HG02763 (cell line): ENCODE results near the gene TCIRG1.

Experiments
- ATAC-seq: cut with Tn5 transposase; IDR thresholded peaks from one replicate; pipeline ENCODE4 v1.9.1; 2021; ENCODE audit warnings: mild to moderate bottlenecking, moderate library complexity; ENCODE audit not compliant: unreplicated experiment

TCIRG1 gene

GRCh38 chr11:68016904-68017817 is 21.7 kb upstream of the TCIRG1 start:
- no peak for ATAC-seq

DNA sequence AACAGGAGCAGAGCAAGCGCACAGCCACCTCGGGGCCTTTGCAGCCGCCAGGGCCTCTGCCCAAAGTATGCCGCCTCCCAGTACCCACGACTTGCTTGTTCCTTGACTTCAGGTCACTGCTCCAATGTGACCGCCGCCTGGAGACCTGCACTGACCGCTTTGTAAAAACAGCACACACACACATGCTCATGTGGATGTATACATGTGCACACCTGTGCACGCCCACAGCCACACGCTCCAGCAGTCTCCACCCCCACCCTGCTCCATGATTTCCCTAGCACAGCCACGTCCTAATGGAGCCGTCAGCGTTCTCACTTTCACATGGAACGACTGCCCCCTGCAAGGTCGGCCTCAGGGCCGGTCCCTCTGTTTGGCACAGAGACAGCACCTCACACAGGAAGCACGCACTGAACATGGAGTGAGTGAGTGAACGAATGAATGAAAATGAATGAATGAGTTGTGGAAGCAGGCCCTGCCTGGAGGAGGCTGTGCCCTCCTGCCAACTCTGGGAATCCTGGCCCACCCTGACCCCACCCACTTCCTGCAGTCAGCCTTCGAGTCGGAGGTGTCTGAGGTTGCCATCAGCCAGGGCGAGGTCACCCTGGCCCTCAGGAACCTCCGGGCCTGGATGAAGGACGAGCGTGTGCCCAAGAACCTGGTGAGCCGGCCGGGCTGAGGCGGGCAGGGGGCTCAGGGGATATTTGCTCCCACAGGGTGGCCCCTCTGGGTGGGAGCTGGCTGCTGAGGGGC is 20.7 kb upstream of the TCIRG1 start:
- ATAC-seq: no peak

- no peak for ATAC-seq
Measured at GRCh38 chr11:68018730-68019190, 20.1 kb upstream of the TCIRG1 start.

DNA sequence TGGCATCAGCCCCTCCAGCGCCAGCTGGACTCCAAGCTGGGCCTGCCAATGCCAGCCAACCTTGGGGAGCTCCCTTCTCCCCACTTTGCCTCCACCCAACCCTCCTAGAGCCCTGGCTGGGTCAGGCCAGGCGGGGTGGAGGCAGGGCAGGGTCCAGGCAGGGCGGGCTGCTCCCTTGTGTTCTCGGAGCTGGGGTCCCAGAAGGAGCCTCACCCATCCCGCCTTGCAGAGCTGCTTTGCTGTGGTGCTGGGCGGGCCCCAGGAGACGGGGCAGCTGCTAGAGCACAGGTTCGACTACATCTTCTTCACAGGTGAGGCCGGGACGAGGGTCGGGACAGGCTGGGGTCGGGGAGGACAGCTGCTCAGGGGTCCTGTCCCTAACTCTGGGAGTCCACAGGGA is 19.3 kb upstream of the TCIRG1 start:
- no peak for ATAC-seq

DNA sequence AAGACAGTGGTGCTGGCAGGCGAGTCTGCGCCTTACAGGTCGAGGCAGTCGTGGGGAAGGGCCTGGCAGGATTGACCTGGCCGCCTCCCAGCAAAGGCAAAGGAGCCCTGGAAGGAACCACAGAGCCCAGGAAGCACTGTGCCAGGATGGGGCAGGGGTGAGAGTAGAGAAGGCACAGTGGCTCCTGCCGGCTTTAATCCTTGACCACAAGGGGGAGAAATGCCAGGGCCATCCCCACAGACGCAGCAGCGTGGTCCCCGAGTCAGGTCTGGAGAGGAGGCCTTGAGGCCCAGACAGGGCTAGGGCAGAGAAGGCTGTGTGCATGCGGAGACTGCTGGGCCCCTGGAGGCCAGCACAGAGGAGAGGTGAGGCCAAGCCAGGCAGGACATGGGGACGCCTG is 18.2 kb upstream of the TCIRG1 start:
- ATAC-seq: no peak

DNA sequence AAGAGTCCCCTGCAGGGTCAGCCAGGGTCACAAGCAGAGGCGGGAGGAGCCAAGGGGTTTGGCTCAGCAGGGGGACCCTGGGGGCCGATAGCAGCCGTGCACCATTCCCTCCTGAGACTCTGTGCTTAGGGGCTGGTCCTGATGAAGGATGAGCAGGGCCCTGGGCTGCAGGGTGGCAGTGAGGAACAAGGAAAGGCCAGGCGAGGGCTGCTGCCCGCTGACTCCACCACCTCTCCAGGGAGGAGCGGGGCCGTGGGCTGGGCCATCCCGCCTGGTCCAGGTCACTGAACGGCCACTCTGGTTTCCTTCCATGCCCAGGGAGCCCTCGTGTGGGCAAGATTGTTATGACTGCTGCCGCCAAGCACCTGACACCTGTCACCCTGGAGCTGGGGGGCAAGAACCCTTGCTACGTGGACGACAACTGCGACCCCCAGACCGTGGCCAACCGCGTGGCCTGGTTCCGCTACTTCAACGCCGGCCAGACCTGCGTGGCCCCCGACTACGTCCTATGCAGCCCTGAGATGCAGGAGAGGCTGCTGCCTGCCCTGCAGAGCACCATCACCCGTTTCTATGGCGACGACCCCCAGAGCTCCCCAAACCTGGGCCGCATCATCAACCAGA is 17.5 kb upstream of the TCIRG1 start:
- ATAC-seq: no peak

DNA sequence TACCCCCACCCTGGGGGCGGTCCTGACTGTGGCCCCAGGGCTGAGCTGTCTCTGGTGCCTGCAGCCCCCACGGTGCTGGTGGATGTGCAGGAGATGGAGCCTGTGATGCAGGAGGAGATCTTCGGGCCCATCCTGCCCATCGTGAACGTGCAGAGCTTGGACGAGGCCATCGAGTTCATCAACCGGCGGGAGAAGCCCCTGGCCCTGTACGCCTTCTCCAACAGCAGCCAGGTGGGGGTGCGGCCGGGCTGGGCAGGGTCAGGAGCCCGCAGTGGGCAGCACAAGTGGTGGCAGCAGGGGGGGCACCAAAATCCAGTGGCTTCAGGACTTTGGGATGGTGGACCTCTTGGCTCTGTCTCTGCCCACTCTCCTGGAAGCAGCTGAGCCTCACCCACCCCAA is 16.3 kb upstream of the TCIRG1 start:
- ATAC-seq: no peak

DNA sequence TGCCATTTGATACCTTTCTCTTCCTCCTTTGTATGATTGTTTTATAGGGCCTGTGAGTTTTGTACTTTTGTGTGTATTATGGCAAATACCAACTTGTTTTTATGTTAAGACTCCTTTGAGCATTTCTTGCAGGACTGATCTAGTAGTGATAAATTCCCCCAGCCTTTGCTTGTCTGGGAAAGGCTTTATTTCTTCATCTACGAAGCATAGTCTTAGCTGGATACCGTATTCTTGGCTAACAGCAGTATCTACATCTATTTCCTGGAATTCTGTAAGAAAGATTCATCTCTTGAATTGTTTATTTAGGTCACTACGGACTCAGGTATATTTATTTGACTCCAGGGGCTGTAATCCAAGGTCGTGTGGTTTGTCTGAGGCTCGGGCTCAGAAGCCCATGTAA is 14.3 kb upstream of the TCIRG1 start:
- ATAC-seq: no peak

DNA sequence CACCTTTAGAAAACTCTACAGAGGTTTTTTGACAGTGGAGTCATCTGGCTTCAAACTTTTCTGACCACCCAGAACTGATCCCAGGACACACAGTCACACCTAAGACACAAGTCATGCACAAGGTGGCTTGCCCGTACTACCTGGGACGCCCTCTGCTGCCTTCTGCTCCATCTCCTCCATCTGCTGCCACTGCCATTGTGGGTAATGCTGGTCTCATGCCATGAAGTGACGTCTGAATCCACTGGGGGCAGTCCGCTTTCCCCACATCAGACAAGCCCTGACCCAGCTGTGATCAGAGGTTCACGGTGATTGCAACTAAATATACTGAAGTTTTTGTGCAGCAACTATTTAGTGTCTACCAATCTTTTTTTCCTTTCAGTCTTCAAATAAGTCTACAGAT is 13.8 kb upstream of the TCIRG1 start:
- ATAC-seq: no peak

DNA sequence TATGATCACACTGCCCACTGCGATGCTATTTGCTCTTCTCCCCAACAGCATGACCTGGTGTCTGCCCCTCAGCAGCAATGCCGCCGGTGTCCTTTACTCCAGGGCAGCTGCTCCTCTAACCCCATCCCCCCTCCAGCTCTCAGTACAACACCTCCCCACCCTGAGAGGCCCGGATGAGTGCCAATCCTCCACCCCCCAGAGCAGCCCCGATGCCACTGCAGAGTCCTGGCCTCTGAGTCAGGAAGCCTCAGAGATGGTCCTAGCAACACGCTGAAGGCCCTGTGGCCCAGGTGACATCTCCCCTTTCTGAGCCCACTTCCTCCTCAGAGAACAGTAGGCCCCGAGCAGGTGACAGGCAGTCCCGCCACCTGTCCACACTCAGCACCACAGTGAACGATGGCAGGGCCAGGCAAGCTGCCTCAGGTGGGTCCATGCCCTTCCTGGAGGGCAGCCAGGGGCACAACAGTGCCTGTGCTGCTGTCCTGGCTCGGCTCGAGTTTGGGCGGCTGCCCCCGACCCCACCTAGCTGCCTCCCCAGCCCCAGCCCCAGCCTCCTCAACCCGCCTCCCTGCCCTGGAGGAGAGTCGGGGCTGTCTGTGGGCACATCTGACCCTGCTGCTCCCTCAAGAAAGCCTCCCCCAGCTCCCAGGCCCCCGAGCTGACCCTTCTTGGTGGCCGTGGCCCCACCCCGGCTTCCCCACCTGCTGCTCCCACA is 12.3 kb upstream of the TCIRG1 start:
- ATAC-seq: no peak

DNA sequence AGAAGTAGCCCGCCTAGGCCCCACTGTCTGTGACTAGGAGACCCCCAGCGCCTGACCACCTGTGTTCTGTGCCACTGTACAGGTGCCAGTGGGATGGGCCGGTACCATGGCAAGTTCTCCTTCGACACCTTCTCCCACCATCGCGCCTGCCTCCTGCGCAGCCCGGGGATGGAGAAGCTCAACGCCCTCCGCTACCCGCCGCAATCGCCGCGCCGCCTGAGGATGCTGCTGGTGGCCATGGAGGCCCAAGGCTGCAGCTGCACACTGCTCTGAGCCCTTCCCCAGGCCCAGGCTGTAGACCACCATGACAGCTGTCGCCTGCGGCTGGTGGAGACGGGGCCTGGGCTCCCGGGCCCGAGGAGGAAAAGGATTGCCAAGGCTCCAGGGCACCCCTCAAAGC is 11.2 kb upstream of the TCIRG1 start:
- ATAC-seq: no peak

GRCh38 chr11:68028802-68029545 is 9.9 kb upstream of the TCIRG1 start:
- no peak for ATAC-seq

DNA sequence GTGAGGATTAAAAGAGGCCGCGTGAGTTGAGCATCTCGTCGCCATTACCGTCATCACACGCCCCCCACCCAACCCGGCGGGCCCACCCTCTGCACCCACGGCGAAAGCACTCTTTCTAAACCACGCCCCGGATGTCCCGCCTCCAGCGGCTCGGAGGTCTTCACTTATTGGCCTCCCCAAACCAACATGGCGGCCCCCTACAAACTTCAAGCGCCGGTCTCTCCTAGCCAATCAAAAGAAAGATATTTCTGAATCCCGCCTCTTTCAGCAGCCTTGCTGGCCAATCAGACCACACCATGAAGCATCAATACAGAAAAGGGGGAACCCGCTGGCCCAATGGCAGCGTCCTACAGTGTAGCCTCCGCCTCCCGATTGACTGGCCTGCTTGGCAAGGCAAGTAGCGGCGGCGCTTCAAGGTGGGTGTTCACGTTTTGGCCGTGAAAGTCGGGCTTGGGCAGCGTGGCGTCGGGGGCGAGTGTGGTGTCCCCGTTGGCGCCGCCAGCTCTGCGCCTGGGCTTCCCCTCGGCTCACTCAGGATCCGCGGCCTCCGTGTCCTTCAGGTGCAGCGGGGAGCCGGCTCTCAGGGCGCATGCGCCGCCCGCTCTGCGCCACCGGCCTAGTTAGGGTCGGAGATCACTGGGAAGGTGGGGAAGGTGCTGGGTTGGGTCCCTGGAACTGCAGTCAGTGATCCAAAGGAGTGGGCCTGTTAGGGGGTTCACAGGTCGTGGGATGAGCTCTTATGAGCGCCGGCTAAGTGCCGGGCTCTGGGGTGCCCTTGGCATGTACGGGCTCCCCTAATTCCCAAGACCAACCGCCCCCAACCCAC is 8.3 kb upstream of the TCIRG1 start, which contains the start of gene NDUFS8:
Gene NDUFS8 (plus strand): TSS at position 364 of the 826 bp plus-strand sequence. CDS start 1,471 bp downstream, outside the sequence.
- peak; percentile 92 for ATAC-seq

GRCh38 chr11:68031144-68031464 is 7.7 kb upstream of the TCIRG1 start:
- no peak for ATAC-seq

- ATAC-seq: no peak
Measured at GRCh38 chr11:68032003-68032402, 6.8 kb upstream of the TCIRG1 start.

- ATAC-seq: no peak
Measured at GRCh38 chr11:68032997-68033707, 5.7 kb upstream of the TCIRG1 start.

DNA sequence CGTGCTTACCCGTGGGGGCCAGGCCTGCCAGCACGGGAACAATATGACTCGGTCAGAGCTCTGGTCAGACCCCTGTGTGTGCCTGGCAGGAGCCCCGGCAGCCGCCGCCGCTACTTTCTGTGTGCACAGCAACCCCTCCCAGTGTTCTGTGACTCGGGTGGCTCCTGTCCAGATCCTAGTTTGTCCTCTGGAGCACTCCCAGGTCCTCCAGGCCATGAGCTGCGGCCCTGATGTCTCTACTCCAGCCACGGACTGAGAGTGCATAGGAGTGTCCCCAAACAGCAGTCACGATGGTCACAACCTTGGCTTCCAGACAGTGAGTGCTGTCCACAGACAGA is 5.1 kb upstream of the TCIRG1 start:
- no peak for ATAC-seq

DNA sequence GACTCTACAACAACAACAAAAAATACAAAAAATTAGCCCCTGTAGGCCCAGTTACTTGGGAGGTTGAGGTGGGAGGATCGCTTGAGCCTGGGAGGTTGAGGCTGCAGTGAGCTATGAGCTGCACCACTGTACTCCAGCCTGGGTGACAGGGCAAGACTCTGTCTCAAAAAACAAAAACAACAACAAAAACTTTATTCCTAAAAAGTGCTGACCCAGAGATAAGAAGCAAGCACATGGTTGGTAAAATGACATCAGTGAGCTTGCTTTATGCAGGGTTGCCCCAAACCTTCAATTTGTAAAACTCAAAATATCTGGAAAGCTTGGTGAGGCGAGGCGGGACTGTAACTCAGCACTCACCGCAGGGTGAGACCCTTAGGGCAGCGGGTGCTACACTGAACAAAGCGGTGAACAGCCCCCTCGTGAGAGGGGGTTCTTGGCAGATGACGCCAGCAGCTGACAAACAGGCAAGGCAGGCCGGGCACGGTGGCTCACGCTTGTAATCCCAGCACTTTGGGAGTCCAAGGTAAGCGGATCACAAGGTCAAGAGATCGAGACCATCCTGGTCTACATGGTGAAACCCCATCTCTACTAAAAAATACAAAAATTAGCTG is 3.5 kb upstream of the TCIRG1 start:
- no peak for ATAC-seq
